CD14-positive monocyte (primary cell): ENCODE results near the gene SETD6. TPM values are rescaled to one million over a fixed set of nuclear protein-coding genes. Genes with fewer than 3 reads are reported as not detected.

Experiments used
- DNase-seq, 3 donors: peaks; one replicate each; pipeline ENCODE4 v3.0.0-alpha.2; 2011 to 2022
- H2AFZ ChIP-seq: 2 replicates; pipeline ENCODE4 v1.6.0; 2012; ENCODE audit warnings: mild to moderate bottlenecking, low read depth, low read length, inconsistent platforms; ENCODE audit not compliant: insufficient read depth, poor library complexity, severe bottlenecking
- H3K27ac ChIP-seq, 2 donors: 1 replicate in 1 of 2; 2 replicates in 1 of 2; pipeline ENCODE4 v1.5.1; 2012 to 2013; ENCODE audit warnings: low read length in 2 of 2, control low read depth in 1 of 2, inconsistent platforms in 1 of 2, low read depth in 1 of 2, mild to moderate bottlenecking in 1 of 2
- H3K27me3 ChIP-seq, 2 donors: one replicate each; pipeline versions ENCODE4 v1.6.0 to v1.6.1; 2011 to 2013; ENCODE audit warnings: low read length in 2 of 2; ENCODE audit not compliant: control insufficient read depth in 2 of 2, insufficient read depth in 2 of 2
- H3K36me3 ChIP-seq, 2 donors: replicated peaks in 1 of 2; 1 replicate in 1 of 2; 2 replicates in 1 of 2; pipeline versions ENCODE4 v1.5.1 to v1.6.1; 2012 to 2013; ENCODE audit warnings: low read length in 2 of 2, control low read depth in 1 of 2, inconsistent platforms in 1 of 2, mild to moderate bottlenecking in 1 of 2; ENCODE audit not compliant: insufficient read depth in 2 of 2, control insufficient read depth in 1 of 2
- H3K4me1 ChIP-seq, 2 donors: 1 replicate in 1 of 2; 2 replicates in 1 of 2; pipeline versions ENCODE4 v1.5.1 to v1.6.1; 2012 to 2013; ENCODE audit warnings: low read length in 2 of 2, control low read depth in 1 of 2, inconsistent platforms in 1 of 2, mild to moderate bottlenecking in 1 of 2, moderate library complexity in 1 of 2; ENCODE audit not compliant: insufficient read depth in 2 of 2, control insufficient read depth in 1 of 2
- H3K4me2 ChIP-seq: replicated peaks from 2 replicates; pipeline ENCODE3; 2012; ENCODE audit warnings: low read length, moderate library complexity, mild to moderate bottlenecking; ENCODE audit not compliant: poor library complexity, severe bottlenecking; ENCODE audit errors: extremely low read depth
- H3K4me3 ChIP-seq, 3 experiments: fragments of 200-600 bp in 1 of 3; sonication (generic) in 1 of 3; replicated peaks in 1 of 3; 1 replicate in 2 of 3; 2 replicates in 1 of 3; pipeline ENCODE4 v1.5.1; 2011 to 2013; ENCODE audit warnings: low read length in 3 of 3, mild to moderate bottlenecking in 3 of 3, control low read depth in 2 of 3, low read depth in 2 of 3, inconsistent platforms in 1 of 3, moderate library complexity in 1 of 3
- H3K79me2 ChIP-seq: 2 replicates; pipeline ENCODE4 v1.6.0; 2012; ENCODE audit warnings: mild to moderate bottlenecking, control low read depth, inconsistent platforms, low read length, moderate library complexity; ENCODE audit not compliant: insufficient read depth
- H3K9ac ChIP-seq: 2 replicates; pipeline ENCODE4 v1.6.0; 2017; ENCODE audit warnings: low read length, mild to moderate bottlenecking; ENCODE audit not compliant: insufficient read depth, poor library complexity, severe bottlenecking
- H3K9me3 ChIP-seq, 2 donors: replicated peaks in 1 of 2; 1 replicate in 1 of 2; 2 replicates in 1 of 2; pipeline versions ENCODE4 v1.5.1 to v1.6.1; 2012 to 2013; ENCODE audit warnings: low read length in 2 of 2, control low read depth in 1 of 2; ENCODE audit not compliant: control insufficient read depth in 1 of 2, insufficient read depth in 1 of 2
- H4K20me1 ChIP-seq: 2 replicates; pipeline ENCODE4 v1.6.0; 2012; ENCODE audit warnings: mild to moderate bottlenecking, low read length, control low read depth, moderate library complexity; ENCODE audit not compliant: insufficient read depth
- H3K27ac Mint-ChIP-seq, 7 donors: one replicate each; pipeline ENCODE4 v1.8.0; 2020; ENCODE audit warnings: mild to moderate bottlenecking in 7 of 7, mixed read lengths in 7 of 7, moderate library complexity in 6 of 7, inconsistent platforms in 2 of 7
- H3K27me3 Mint-ChIP-seq, 3 donors: one replicate each; pipeline ENCODE4 v1.8.0; 2021 to 2022; ENCODE audit warnings: low read depth in 3 of 3, mild to moderate bottlenecking in 3 of 3, mixed read lengths in 3 of 3, moderate library complexity in 3 of 3, inconsistent platforms in 1 of 3
- H3K36me3 Mint-ChIP-seq, 2 donors: one replicate each; pipeline ENCODE4 v1.8.0; 2020; ENCODE audit warnings: mixed read lengths in 2 of 2, inconsistent platforms in 1 of 2, mild to moderate bottlenecking in 1 of 2
- H3K4me1 Mint-ChIP-seq: one replicate; pipeline ENCODE4 v1.8.0; 2020; ENCODE audit warnings: mild to moderate bottlenecking, mixed read lengths
- H3K4me3 Mint-ChIP-seq, 2 donors: one replicate each; pipeline ENCODE4 v1.8.0; 2020; ENCODE audit warnings: mild to moderate bottlenecking in 2 of 2, mixed read lengths in 2 of 2, moderate library complexity in 1 of 2
- H3K9me3 Mint-ChIP-seq, 7 donors: one replicate each; pipeline ENCODE4 v1.8.0; 2020 to 2022; ENCODE audit warnings: mixed read lengths in 7 of 7, mild to moderate bottlenecking in 6 of 7, moderate library complexity in 6 of 7, inconsistent platforms in 2 of 7
- WGBS: methylation state at CpG from one replicate; pipeline ENCODE4 v1.1.5; 2013; ENCODE audit warnings: missing lambda C conversion rate; ENCODE audit not compliant: insufficient coverage; 5-methylcytosine and 5-hydroxymethylcytosine counted together
- intact Hi-C, 2 donors: fragments of 100-400 bp; cut with micrococcal nuclease; formaldehyde crosslinking; loops; one replicate each; pipeline versions ENCODE4 v1.15.0 to v1.15.1; 2023
- polyA plus RNA-seq, 3 donors: library from polyadenylated mRNA; depleted of rRNA in 1 of 3; unstranded in 2 of 3; stranded (reverse) in 1 of 3; fragments of 300-500 nt in 2 of 3; fragments of >200 nt in 1 of 3; fragmentation: Illumina TruSeq in 2 of 3; gene quantifications; 1 replicate in 2 of 3; 2 replicates in 1 of 3; pipeline ENCODE4 v1.2.3, GENCODE V29; 2012 to 2021
- TF ChIP-seq, protein P1 (sequence below): fragments of 200-600 bp; IDR thresholded peaks from one replicate; pipeline ENCODE4 v1.8.0; 2022; ENCODE audit warnings: antibody characterized with exemption, mild to moderate bottlenecking

Gene SETD6
- polyA plus RNA-seq, 3 donors: 2.5 to 13.7 (median 3.4) TPM

GRCh38 chr16:58487566-58488351, 27.6 kb upstream of the SETD6 start:
- peaks cover 0 to 4% of the 10 kb centered on the region in 2 donors for H3K4me1 ChIP-seq
- H3K4me2 ChIP-seq: peak overlapping the region; percentile 35
- H4K20me1 ChIP-seq: no peaks in the 10 kb centered on the region
- peak; percentile 47 to 64 (median 52) for DNase-seq
- no peak overlapping the region for H3K4me3 ChIP-seq
- TF ChIP-seq, protein P1, sequence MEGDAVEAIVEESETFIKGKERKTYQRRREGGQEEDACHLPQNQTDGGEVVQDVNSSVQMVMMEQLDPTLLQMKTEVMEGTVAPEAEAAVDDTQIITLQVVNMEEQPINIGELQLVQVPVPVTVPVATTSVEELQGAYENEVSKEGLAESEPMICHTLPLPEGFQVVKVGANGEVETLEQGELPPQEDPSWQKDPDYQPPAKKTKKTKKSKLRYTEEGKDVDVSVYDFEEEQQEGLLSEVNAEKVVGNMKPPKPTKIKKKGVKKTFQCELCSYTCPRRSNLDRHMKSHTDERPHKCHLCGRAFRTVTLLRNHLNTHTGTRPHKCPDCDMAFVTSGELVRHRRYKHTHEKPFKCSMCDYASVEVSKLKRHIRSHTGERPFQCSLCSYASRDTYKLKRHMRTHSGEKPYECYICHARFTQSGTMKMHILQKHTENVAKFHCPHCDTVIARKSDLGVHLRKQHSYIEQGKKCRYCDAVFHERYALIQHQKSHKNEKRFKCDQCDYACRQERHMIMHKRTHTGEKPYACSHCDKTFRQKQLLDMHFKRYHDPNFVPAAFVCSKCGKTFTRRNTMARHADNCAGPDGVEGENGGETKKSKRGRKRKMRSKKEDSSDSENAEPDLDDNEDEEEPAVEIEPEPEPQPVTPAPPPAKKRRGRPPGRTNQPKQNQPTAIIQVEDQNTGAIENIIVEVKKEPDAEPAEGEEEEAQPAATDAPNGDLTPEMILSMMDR: peak; percentile 92
- H3K27me3 ChIP-seq: no peaks in the 10 kb centered on the region
- Mint-ChIP-seq H3K27me3 (peaks cover 11 to 20% (median 15%) of the 10 kb centered on the region in 3 donors), H3K27ac (no peak overlapping the region), H3K4me3 (peak overlapping the region in 1 of 2 donors; percentile 46), H3K36me3 (no peaks in the 10 kb centered on the region), H3K4me1 (no peaks in the 10 kb centered on the region), H3K9me3 (no peaks in the 10 kb centered on the region)
- intact Hi-C loops: loop anchor here (1.0 kb wide), 1 partner anchor 151 kb away; no protein-coding TSS in a partner anchor
- H3K9me3 ChIP-seq: no peaks in the 10 kb centered on the region
- no peaks in the 10 kb centered on the region for H3K79me2 ChIP-seq
- H2AFZ ChIP-seq: peak overlapping the region; percentile 72
- WGBS: 14% methylated on average over 34 of the region's 43 CpGs
- no peaks in the 10 kb centered on the region for H3K36me3 ChIP-seq
- H3K9ac ChIP-seq: no peak overlapping the region
- H3K27ac ChIP-seq: no peak overlapping the region

DNA sequence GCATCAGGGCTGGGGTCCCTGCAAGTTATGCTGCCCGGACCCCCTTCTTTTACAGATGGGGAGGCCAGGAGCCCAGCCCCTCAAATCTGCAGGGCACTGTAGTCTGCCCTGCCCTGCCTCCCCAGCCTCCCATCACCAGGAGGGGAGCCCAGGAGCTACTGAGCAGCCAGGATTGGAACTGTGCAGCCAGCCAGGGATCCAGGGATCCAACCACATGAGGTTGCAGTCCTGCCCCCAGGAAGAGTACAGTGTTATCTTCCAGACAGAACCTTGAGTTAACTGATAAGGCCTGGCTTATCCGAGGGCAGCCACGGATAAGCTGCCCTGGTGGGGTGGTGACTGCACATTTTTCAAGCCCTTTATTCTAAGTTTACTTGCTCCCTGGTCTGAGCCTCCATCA, 26.8 kb upstream of the SETD6 start:
- Mint-ChIP-seq H3K4me3 (no peak overlapping the region), H3K36me3 (no peaks in the 10 kb centered on the region), H3K4me1 (no peaks in the 10 kb centered on the region), H3K27ac (no peak overlapping the region), H3K27me3 (peaks cover 11 to 19% (median 15%) of the 10 kb centered on the region in 3 donors), H3K9me3 (no peaks in the 10 kb centered on the region)
- intact Hi-C loops: no loop called here
- TF ChIP-seq, protein P1: no peak
- 77% methylated on average over 2 of the region's 3 CpGs for WGBS
- Histone ChIP-seq H3K27me3 (no peaks in the 10 kb centered on the region), H3K4me2 (no peak overlapping the region), H3K27ac (no peak overlapping the region), H3K9me3 (no peaks in the 10 kb centered on the region), H3K79me2 (no peaks in the 10 kb centered on the region), H3K4me3 (no peak overlapping the region), H3K4me1 (peaks cover 0 to 4% of the 10 kb centered on the region in 2 donors), H4K20me1 (no peaks in the 10 kb centered on the region), H3K9ac (no peak overlapping the region), H2AFZ (no peak overlapping the region), H3K36me3 (no peaks in the 10 kb centered on the region)
- no peak for DNase-seq
